ENCODE results near the gene GRK4.

DNA sequence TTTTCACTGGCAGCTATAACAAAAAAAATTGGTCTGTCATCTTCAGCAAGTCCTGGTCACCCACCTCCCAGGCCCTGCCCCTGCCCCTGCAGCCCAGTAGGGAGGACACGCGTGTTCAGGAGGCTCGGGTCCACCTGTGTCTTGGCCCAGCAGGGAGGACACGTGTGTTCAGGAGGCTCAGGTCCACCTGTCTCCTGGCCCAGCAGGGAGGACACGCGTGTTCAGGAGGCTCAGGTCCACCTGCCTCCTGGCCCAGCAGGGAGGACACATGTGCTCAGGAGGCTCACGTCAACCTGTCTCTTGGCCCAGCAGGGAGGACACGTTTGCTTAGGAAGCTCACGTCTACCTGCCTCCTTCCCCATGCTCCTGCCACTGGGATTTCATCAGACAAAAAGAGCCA, 66.1 kb downstream of the GRK4 start:
- TF ChIP-seq POLR2A (IDR thresholded peaks at IDR 0.05), result no peak
- TF ChIP-seq, protein P1, sequence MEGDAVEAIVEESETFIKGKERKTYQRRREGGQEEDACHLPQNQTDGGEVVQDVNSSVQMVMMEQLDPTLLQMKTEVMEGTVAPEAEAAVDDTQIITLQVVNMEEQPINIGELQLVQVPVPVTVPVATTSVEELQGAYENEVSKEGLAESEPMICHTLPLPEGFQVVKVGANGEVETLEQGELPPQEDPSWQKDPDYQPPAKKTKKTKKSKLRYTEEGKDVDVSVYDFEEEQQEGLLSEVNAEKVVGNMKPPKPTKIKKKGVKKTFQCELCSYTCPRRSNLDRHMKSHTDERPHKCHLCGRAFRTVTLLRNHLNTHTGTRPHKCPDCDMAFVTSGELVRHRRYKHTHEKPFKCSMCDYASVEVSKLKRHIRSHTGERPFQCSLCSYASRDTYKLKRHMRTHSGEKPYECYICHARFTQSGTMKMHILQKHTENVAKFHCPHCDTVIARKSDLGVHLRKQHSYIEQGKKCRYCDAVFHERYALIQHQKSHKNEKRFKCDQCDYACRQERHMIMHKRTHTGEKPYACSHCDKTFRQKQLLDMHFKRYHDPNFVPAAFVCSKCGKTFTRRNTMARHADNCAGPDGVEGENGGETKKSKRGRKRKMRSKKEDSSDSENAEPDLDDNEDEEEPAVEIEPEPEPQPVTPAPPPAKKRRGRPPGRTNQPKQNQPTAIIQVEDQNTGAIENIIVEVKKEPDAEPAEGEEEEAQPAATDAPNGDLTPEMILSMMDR (IDR thresholded peaks at IDR 0.05), result no peak
